Activated CD4-positive, CD25-positive, alpha-beta regulatory T cell treated with anti-CD3 and anti-CD28 coated beads, Interleukin-2, amount 50 U/mL, for 24 hours (primary cell): Measurements from ENCODE around the gene HYOU1.
"Not testable (repeated sequence)": the region's sequence is repeated elsewhere in the genome, so short reads cannot be mapped to it uniquely, and the experiment has no call there.

Experiments used
- ATAC-seq, 2 donors: fragments of 150-1000 bp; cut with Tn5 transposase; one replicate each; pipeline ENCODE4 v1.10.0; 2021; ENCODE audit warnings: mild to moderate bottlenecking in 1 of 2, moderate library complexity in 1 of 2

HYOU1 gene

DNA sequence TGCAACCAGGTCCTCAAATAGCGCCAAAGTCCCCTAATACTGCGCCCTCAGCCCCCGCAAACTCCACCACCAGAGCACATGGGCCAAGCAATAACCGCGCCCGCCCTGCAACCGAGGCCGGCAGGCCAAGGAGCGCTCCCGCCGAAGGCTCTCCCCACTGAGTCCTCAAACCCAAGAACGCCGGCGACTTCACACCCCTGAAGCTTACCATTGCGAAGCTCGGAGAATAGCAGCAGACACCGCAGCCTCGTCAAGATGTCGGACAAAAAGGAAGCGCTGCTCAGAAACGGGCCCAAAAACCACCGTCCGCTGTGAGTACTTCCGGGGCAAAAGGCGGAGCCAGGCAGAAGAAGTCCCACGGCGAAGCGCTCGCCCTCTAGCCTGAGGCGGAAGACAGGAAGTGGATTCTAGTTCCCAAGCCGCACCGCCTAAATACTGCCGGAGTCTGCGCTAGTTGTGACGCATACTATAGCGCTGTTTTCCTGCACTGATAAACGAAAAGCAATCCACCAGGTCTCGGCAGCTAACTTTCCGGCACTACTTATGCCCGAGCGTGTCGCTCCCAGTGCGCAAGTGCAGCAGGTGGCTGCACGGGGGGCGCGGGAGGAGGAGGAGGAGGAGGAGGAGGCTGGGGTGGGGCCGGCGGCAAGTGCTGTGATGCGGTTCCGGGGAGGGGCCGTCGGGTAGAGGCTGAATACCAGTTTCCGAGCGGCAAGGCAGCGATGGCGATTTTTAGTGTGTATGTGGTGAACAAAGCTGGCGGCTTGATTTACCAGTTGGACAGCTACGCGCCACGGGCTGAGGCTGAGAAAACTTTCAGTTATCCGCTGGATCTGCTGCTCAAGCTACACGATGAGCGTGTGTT, 38.7 kb downstream of the HYOU1 start, which contains the start of the genes RPS25 and TRAPPC4:
Gene RPS25, minus strand, starts transcription at position 270 of the 865 bp plus-strand sequence. Its CDS starts 59 bp downstream, at position 211.
Gene TRAPPC4, plus strand, starts transcription at position 693 of the 865 bp plus-strand sequence. Its CDS starts 30 bp downstream, at position 723.
- peak; percentile 89 to 91 for ATAC-seq

DNA sequence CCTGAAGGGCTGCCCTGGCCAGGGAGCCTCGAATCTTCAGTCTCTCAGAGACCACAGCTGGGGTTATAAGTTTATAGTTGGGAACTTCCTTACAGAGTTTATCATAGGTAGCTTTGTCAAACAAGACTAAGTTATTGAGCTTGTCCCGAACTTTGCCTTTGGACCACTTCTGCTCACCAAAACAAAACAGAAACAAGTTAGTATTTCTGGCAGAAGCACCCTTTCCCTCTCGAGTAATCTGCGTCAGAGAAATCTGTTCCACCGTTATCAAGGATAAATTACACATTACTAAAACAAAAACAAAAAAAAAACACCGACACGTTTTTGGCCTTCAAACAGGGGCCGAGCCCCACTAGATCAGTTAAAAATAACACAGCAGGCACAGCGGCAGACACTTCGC, 39.6 kb downstream of the HYOU1 start:
- not testable (repeated sequence) for ATAC-seq

DNA sequence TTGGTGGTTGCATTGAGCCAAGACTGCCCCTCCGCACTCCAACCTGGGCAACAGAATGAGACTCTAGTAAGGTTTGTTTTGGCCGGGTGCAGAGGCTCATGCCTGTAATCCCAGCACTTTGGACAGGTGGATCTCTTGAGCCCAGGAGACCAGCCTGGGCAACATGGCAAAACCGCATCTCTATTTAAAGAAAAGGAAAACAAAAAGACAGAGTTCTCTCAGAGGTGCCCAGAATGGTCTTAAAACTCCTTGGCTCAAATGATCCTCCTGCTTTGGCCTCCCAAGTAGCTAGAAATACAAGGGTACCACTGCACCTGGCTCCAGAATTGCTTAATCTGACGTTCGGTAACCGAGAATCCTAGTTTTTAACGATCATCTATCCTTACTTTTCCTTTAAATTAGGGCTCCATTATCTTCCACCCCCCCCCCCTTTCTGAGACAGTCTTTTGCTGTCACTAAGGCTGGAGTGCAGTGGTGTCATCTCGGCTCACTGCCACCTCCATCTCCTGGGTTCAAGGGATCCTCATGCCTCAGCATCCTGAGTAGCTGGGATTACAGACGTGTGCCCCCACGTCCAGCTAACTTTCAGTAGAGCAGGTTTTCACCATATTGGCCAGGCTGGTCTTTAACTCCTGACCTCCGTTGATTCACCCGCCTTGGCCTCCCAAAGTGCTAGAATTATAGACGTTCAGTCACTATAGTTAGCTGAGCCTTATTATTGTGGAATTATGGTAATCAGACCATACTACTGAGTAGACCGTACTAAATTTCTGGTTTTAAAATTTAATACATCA, 40.6 kb downstream of the HYOU1 start:
- ATAC-seq, result no peak

DNA sequence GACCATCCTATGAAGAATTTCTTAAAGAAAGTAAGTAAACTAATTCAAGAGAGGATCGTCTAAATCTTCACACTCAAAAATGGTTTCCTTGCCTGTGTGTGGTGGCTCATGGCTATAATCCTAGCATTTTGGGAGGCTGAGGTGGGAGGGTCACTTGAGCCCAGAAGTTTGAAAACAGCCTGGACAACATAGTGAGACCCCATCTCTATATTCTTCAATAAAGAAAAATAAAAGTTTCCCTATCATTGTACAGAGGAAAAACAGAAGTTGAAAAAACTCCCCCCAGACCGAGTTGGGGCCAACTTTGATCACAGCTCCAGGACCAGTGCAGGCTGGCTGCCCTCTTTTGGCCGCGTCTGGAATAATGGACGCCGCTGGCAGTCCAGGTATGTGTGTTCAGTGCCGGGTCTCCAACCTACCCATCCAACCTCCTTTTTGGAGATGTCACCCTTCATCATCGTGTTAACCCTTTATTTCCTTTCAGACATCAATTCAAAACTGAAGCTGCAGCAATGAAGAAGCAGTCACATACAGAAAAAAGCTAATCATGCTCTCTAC, 41.9 kb downstream of the HYOU1 start:
- no peak for ATAC-seq

DNA sequence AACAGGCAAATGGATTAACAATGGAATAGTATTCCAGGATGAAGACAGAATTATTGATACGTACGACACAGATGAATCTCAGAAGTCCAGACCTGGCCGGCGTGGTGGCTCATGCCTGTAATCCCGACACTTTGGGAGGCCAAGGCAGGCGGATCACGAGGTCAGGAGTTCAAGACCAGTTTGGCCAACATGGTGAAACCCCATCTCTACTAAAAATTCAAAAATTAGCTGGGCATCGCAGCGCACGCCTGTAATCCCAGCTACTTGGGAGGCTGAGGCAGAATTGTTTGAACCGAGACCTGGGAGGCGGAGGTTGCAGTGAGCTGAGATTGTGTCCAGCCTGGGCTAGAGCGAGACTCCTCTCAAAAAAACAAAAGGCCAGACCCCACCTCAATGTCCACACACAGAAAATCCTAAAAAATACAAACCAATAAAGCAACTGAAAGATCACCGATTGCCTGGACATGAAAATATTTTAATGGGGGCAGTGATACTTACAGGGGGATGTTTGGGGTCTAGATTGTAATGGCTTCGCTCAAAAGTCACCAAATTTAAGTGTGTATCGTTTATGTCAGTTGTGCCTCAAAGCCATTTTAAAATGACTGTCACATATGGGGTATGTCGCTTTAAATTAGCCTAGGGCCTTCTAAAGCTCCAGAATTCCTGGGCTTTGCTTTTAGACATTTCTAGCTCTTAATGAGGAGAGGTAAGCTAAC, 42.6 kb downstream of the HYOU1 start:
- ATAC-seq, result no peak

DNA sequence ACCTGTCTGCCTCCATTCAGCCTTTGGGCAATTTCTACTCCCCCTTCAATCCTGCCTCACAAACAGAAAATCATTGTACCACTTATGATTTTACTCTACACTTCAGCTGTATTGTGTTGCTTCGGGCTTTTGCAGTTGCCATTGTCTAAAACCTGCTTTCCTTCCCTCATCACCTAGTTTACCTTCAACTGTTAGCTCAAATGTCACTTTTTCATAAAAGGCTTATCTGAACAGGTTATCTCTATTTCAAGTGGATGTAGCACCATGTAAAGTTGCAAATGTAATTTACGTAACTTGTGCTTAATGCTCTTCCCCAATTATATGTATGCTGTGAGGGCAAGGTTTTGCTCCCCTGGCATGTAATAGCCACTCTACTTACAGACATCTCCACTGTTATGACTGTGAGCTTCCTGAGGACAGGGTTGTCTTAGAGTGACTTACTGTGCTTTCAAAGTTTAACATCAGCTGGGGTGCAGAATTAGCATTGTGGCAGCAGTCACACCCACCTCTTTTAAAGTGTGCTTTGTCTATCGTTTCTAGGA, 44.3 kb downstream of the HYOU1 start:
- ATAC-seq, result no peak

DNA sequence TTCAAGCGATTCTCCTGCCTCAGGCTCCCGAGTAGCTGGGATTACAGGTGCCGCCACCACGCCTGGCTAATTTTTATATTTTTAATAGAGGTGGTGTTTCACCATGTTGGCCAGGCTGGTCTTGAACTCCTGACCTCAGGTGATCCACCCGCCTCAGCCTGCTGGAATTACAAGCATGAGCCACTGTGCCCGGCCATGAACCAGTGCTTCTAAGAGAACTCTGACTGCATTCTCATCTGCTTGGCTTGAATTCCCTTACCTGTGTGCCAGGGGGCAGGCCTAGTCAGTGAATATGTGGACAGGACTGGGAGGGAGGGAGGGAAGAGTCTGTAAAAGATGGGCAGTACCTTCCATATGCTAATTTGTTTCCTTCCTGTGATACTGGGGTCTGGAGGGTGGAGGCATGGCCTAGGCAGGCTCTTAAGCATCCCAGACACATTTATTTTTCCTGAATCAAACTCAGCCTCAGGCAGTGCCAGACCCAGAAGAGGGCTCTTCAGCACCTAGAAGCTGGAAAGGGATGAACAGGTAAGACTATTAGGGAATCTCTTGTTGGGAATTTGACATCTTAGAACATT, 45.4 kb downstream of the HYOU1 start:
- no peak for ATAC-seq

DNA sequence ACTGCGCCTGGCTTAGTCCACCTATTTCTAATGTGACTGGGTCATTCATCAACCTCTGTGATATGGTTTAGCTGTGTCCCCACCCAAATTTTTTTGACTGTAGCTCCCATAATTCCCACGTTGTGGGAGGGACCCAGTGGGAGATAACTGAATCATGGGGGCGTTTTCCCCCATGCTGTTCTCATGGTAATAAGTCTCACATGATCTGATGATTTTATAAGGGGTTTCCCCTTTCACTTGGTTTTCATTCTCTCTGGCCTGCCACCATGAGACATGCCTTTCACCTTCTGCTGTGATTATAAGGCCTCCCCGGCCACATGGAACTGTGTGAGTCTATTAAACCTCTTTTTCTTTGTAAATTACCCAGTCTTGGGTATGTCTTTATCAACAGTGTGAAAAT, 50.3 kb downstream of the HYOU1 start:
- ATAC-seq, result peak; percentile 53 to 60

DNA sequence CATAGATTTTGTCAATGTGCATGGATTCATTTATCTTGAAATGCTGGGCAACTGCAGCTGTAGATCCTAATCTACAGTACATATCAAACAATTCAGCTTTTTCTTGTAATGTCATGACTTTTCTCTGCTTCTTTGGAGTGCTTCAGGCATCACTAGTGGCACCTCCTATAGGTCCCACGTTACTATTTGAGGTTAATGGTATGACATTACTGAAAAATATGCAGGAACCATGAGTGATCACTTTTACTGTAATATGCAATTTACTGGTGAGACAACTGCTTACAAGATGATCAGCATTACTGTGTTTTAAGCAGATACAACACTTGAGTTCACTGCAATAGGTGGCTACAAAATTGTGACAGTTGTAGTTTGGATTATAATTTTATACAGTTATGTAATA, 56.1 kb downstream of the HYOU1 start:
- ATAC-seq, result no peak

DNA sequence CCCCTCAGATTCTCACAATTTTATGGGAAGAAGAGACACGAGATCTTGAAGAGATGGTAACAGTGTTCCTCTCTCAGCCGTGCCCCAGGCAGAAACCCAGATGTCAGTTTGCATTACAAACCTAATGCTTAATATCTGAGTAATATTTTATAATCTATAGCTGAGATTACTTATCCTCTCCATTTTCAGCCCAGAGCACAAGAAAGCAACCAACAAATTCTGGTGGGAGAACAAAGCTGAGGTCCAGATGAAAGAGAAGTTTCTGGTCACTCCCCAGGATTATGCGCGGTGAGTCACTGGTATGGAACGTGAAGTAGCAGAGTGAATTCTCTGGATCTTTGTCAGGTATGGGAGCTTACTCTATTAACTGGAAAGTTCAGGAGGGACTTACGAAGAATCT, 58.2 kb downstream of the HYOU1 start:
- no peak for ATAC-seq

DNA sequence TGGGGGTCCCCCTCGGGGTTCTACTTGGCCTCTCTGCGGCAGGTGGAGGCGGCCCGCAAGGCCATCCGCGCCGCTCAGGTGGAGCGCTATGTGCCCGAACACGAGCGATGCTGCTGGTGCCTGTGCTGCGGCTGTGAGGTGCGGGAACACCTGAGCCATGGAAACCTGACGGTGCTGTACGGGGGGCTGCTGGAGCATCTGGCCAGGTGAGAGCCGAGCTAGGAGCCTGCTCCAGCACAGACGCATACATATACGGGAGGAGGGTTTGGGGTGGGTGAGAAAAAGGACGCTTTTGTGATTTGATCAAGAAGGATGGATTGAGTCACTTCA, 58.7 kb downstream of the HYOU1 start:
- peak; percentile 2 to 5 for ATAC-seq

DNA sequence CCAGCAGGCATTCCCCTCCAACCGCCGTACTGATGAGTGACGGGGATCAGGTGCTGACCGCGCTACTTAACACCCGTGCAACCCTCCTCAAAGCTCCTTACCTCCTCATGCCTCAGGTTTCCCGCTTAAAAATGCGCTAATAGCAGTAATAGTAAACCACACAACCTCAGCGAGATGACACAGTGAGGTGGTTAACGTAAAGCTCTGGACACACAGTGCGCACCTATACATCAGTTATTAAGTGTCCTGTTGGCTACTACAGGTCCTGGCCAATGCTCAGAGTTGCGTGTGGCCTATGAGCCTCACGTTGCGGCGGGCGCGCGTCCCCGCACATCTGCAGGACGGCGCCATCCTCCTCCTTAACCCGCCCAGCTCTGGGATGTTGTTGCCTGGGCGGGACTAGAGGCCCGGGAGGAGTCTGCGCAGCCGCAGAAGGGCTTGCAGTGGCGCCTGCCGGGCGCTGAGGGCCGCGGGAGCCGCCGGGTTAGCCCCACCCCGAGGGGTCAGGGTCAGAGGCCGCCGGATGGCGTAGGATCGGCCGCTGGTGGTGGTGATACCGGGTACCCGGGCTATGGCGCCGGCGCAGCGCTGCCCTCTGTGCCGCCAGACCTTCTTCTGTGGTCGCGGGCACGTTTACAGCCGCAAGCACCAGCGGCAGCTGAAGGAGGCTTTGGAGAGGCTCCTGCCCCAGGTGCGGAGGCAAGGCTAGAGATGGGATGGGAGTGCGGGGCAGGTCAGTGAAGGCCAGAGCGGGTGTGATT, 59.2 kb downstream of the HYOU1 start, which contains the start of gene CENATAC:
Gene CENATAC, plus strand, starts transcription at position 512 of the 761 bp plus-strand sequence. Its CDS starts 60 bp downstream, at position 572.
- ATAC-seq, result peak; percentile 93 to 96

DNA sequence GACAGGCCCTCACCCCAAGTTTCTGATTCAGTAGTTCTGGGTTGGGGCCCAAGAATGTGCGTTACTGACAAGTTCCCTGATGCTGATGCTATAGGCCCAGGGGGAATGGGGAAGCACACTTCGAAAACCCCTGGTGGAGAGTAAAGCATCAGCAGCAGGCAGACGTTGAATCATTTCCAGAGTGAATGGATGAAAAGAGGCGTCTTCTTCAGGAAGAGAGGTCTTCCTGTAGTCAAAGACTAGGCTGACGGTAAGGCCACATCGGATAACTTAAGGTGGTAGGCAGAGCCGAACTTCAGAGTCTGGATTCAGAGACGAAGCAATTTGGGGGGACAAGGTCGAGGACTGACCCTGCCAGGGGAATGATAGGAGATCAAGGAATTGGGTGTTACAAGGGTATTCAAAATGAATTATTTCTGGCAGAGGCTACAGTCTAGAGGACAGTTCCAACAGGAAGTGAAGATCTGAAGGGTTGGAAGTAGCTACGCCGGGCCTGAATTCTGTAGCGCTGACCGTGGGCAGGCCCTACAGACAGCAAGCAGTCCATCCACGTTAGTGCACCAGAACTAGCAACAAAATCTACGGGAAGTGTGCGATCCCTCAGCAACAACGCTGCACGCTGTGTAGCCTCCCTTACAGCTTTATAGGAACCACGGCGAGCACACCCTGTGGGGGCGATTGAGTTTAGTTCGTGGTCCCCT, 59.9 kb downstream of the HYOU1 start:
- peak; percentile 27 to 39 for ATAC-seq
